ENCODE data around the gene NUDCD3.

NUDCD3 gene

DNA sequence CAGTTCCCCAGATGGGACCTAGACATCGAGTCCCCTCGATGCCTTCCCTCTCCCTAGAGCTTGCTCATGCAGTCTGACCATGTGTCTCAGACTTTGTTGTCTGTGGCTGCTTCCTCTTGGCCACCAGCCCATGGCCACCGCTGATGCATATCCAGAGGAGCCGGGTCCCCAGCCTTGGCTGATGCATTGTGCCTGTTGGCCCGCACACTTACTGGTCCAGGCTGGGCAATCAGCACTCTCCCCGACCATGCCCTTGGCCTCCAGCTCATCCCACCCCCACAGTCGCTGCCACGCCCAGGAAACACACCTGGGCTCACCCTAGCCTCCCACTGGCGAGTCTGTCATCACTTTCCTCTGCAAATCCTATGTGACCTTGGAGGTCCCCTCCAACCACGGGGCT lies 40.5 kb upstream of the NUDCD3 start:
- TF ChIP-seq GATA2 (IDR thresholded peaks at IDR 0.05; ENCODE audit: low read depth, low read length) (no peak), GATA3 (IDR thresholded peaks at IDR 0.05; ENCODE audit: low read depth, low read length) (no peak)

DNA sequence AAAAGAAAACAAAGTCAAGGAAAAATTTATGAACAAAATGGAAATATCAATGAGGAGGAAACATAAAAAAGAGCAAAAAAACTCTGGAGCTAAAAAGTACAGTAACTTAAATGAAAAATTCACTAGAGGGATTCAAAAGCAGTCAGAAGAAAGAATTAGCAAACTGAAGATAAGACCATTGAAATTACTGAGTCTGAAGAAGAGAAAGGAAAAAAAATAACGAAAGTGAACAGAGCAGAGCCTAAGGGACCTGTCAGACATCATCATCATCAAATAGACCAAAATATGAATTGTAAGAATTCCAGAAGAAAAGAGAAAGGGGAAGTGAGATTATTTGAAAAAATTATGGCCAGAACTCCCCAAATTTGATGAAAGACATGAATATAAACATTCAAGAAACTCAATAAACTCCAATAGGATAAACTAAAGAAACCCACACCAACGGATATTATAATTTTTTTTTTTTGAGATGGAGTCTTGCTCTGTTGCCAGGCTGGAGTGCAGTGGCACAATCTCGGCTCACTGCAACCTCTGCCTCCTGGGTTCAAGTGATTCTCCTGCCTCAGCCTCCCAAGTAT lies 34.4 kb upstream of the NUDCD3 start:
- no peak for TF ChIP-seq GATA3 (IDR thresholded peaks at IDR 0.05; ENCODE audit: low read depth, low read length)

GRCh38 chr7:44522315-44522714 lies 31.9 kb upstream of the NUDCD3 start:
- TF ChIP-seq GATA2 (IDR thresholded peaks at IDR 0.05; ENCODE audit: low read depth, low read length), result no peak
- TF ChIP-seq GATA3 (IDR thresholded peaks at IDR 0.05; ENCODE audit: low read depth, low read length), result no peak

- no peak for TF ChIP-seq GATA2 (IDR thresholded peaks at IDR 0.05; ENCODE audit: low read depth, low read length)
These were observed 31.1 kb upstream of the NUDCD3 start for GRCh38 chr7:44521347-44522095.

- TF ChIP-seq GATA2 (IDR thresholded peaks at IDR 0.05; ENCODE audit: low read depth, low read length), result no peak
- TF ChIP-seq GATA3 (IDR thresholded peaks at IDR 0.05; ENCODE audit: low read depth, low read length), result no peak
These were observed 30.1 kb upstream of the NUDCD3 start for GRCh38 chr7:44520574-44520973.

- no peak for TF ChIP-seq GATA3 (IDR thresholded peaks at IDR 0.05; ENCODE audit: low read depth, low read length)
- TF ChIP-seq GATA2 (IDR thresholded peaks at IDR 0.05; ENCODE audit: low read depth, low read length), result no peak
These were observed 29.1 kb upstream of the NUDCD3 start for GRCh38 chr7:44519546-44519945.

DNA sequence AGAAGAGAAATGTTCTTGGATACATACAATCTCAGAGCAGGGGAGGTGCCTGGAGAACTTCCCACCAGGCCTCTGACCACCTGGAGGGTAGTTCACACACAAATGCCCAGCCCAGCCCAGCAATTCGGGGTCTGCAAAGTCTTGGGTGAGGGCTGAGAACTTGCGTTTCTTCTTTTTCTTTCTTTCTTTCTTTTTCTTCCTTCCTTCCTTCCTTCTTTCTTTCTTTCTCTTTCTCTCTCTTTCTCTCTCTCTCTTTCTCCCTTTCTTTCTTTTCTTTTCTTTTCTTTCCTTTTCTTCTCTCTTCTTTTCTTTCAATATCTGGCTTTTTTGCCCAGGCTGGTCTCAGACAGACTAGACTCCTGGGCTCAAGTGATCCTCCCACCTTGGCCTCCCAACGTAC lies 28.3 kb upstream of the NUDCD3 start:
- TF ChIP-seq GATA3 (IDR thresholded peaks at IDR 0.05; ENCODE audit: low read depth, low read length) (no peak), GATA2 (IDR thresholded peaks at IDR 0.05; ENCODE audit: low read depth, low read length) (no peak)

DNA sequence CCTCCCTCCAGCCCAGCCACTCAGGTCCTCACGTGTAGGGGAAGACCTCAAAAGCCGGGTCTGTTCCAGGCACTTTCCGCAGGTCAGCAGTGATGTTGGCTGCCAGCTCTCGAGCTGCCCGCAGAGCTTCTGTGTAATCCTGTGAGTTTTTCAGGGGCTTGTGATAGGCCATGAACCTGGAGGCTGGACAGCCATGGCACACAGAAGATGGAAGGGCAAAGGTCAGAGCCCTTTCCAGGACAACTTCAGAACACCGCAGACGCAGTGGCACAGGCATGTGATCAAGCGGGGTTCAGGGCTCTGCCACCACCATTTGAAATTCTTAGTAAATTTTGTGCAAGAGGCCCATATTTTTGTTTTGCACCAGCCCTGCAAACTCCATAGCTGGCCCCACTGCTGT lies 26.7 kb upstream of the NUDCD3 start:
- TF ChIP-seq GATA2 (IDR thresholded peaks at IDR 0.05; ENCODE audit: low read depth, low read length) (no peak), GATA3 (IDR thresholded peaks at IDR 0.05; ENCODE audit: low read depth, low read length) (no peak)

DNA sequence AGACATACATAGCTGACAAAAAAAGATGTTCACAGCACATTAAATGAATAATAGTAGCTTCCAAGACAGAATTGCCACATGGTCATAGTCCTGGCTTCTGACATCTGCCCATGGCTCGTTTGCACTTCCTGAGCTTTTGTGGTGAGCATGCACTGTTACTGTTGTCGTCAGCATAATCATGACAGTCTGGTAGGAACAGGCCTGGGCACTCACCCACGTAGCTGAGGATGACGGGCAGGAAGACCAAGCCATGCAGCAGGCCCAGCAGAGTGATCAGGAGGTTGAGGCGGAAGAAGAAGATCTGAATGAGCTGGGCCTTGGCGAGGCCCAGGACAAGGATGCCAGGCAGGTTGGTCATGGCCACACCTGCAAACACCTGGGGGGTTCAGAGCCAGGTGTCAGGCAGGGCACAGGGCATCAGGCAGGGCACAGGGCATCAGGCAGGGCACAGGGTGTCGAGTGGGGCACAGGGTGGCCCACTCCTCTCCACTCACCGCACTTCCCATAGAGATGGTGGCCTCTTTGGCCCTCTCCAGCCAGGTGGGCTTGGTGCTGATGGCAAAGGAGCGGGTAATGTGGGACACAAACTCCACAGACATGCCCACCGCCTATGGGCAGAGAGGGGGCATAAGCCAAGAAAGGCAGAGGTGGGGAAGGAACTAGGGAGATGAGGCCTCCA lies 25.3 kb upstream of the NUDCD3 start:
- TF ChIP-seq GATA2 (IDR thresholded peaks at IDR 0.05; ENCODE audit: low read depth, low read length) (no peak), GATA3 (IDR thresholded peaks at IDR 0.05; ENCODE audit: low read depth, low read length) (no peak)

DNA sequence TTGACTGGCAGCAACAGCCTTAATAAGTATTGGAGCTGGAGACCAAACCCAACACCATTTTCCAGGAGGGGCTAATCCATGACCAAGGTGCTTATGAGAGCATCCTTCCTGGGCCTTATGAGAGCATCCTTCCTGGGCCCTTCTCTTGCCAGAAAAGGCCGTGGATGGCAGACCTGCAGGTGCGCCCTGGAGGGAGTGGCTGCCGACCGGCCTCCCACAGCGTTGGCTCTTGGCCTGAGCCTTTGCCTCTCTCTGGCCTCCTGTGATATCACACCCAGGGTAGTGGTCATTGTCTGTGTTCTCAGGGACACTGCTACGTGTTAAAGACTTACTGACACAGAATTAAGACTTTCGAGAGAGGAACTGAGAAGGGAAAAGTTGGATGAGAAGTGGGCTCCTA lies 22.3 kb upstream of the NUDCD3 start:
- TF ChIP-seq GATA2 (IDR thresholded peaks at IDR 0.05; ENCODE audit: low read depth, low read length), result no peak
- TF ChIP-seq GATA3 (IDR thresholded peaks at IDR 0.05; ENCODE audit: low read depth, low read length), result no peak

GRCh38 chr7:44511863-44512468 lies 21.5 kb upstream of the NUDCD3 start:
- TF ChIP-seq GATA3 (IDR thresholded peaks at IDR 0.05; ENCODE audit: low read depth, low read length), result no peak
- no peak for TF ChIP-seq GATA2 (IDR thresholded peaks at IDR 0.05; ENCODE audit: low read depth, low read length)

- TF ChIP-seq GATA2 (IDR thresholded peaks at IDR 0.05; ENCODE audit: low read depth, low read length) (no peak), GATA3 (IDR thresholded peaks at IDR 0.05; ENCODE audit: low read depth, low read length) (no peak)
These were observed 20.8 kb upstream of the NUDCD3 start for GRCh38 chr7:44511236-44511635.

- TF ChIP-seq GATA2 (IDR thresholded peaks at IDR 0.05; ENCODE audit: low read depth, low read length) (no peak), GATA3 (IDR thresholded peaks at IDR 0.05; ENCODE audit: low read depth, low read length) (no peak)
These were observed 18.0 kb upstream of the NUDCD3 start for GRCh38 chr7:44508328-44509030.

DNA sequence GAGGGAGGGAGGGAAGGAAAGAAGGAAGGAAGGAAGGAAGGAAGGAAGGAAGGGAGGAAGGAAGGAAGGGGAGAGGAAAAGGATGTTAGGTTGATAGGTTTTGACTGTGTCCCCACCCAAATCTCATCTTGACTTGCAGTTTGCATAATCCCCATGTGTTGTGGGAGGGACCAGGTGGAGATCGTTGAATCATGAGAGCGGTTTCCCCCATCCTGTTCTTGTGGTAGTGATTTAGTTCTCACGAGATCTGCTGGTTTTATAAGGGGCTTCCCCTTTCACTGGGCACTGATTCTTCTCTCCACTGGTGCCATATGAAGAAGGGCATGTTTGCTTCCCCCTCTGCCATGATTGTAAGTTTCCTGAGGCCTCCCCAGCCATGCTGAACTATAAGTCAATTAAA lies 15.1 kb upstream of the NUDCD3 start:
- no peak for TF ChIP-seq GATA3 (IDR thresholded peaks at IDR 0.05; ENCODE audit: low read depth, low read length)
- TF ChIP-seq GATA2 (IDR thresholded peaks at IDR 0.05; ENCODE audit: low read depth, low read length), result no peak
